Measurements from ENCODE around the gene TMEM208. TPM values are rescaled to one million over a fixed set of nuclear protein-coding genes. Genes with fewer than 3 reads are reported as not detected.

The TMEM208 gene
- total and polyA plus RNA-seq, 2 of the 13 experiments (the other 11 are each of a cell fraction or from before 2014, with no cell fraction given), result 58.8 to 72.9 TPM

DNA sequence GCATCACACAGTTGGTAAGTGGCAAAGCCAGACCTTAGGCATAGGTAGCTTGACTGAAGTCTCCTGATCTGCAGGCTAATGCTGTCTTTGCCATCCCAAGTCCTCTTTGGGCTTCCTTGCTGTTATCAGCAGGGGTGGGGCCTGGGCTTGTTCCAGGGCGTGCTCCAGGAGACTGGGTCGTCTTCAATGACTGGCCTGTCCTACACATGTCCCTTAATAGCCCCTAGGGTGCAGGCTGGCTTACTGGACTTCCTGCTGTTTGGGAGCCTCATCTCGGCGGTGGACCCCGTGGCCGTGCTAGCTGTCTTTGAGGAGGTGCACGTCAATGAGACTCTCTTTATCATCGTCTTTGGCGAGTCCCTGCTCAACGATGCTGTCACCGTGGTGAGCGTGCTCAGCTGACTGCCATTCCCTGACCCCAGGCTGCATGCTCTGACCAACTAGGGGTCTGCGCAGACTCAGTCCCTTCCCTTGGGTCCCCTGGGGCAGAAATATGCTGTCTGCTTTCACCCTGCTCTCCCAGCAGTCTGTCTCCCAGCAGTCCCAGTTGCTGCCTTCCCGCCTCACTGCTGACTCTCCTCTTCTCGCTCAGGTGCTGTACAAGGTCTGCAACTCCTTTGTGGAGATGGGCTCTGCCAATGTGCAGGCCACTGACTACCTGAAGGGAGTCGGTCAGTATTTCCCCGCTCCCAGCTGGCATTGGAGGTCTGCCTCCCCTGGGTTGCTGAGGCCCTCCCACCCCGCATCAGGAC is 28.0 kb downstream of the TMEM208 start:
- DNase-seq (ENCODE audit: low spot score) (no peak), FAIRE-seq (no peak), ATAC-seq (no peak)
- ChIA-PET POLR2A (no interaction called here), CTCF (ENCODE audit: low intra/inter-chr PET ratio, low total read pairs) (no interaction called here)
- 69% methylated on average over 17 of the region's 18 CpGs for WGBS (ENCODE audit: low lambda C conversion rate)
- BruUV-seq (replicated peaks), result no TSS peak
- H3K4me2 ChIP-seq (ENCODE audit: low read depth, low read length), result no peak overlapping the region
- TF ChIP-seq HNRNPH1 (optimal IDR thresholded peaks at IDR 0.05; ENCODE audit: low read depth, low read length), result no peak
- TF ChIP-seq RORA (CRISPR knock-in tag; IDR thresholded peaks at IDR 0.05), result no peak
- TF ChIP-seq, protein P1, sequence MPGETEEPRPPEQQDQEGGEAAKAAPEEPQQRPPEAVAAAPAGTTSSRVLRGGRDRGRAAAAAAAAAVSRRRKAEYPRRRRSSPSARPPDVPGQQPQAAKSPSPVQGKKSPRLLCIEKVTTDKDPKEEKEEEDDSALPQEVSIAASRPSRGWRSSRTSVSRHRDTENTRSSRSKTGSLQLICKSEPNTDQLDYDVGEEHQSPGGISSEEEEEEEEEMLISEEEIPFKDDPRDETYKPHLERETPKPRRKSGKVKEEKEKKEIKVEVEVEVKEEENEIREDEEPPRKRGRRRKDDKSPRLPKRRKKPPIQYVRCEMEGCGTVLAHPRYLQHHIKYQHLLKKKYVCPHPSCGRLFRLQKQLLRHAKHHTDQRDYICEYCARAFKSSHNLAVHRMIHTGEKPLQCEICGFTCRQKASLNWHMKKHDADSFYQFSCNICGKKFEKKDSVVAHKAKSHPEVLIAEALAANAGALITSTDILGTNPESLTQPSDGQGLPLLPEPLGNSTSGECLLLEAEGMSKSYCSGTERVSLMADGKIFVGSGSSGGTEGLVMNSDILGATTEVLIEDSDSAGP (CRISPR knock-in tag; IDR thresholded peaks at IDR 0.05; ENCODE audit: borderline replicate concordance), result 0 out of 2 replicates have a peak, but pooled peaks have one; percentile 26
- no peak overlapping the region for H3K27ac ChIP-seq (ENCODE audit: extremely low read length, insufficient read depth, low read length)
- no peaks in the 10 kb centered on the region for H3K36me3 ChIP-seq (replicated peaks in 1 of 2; ENCODE audit: control insufficient read depth in 1 of 2, insufficient read depth in 2 of 2, low read length in 2 of 2)
- no peaks in the 10 kb centered on the region for H3K9me3 ChIP-seq (ENCODE audit: low read length)
- H3K79me2 ChIP-seq (ENCODE audit: insufficient read depth, low read length), result no peaks in the 10 kb centered on the region
- peaks cover 20% of the 10 kb centered on the region for H3K4me1 ChIP-seq (ENCODE audit: insufficient read depth, low read length)
- in situ Hi-C loops (cut with HindIII; ENCODE audit: extremely low pct_ligation_motif_present, low pct_unique_long_range_greater_than_20kb), result no loop called here
- H3K4me3 ChIP-seq (replicated peaks in 1 of 3; ENCODE audit: insufficient read depth in 1 of 3, low read depth in 2 of 3, low read length in 3 of 3), result no peak overlapping the region
- no peak overlapping the region for H2AFZ ChIP-seq (ENCODE audit: low read length)
- no peak overlapping the region for H3K9ac ChIP-seq (ENCODE audit: insufficient read depth, low read depth, low read length)
- H3K27me3 ChIP-seq (ENCODE audit: control insufficient read depth in 1 of 2, insufficient read depth in 2 of 2, low read length in 2 of 2), result peaks cover 0 to 7% of the 10 kb centered on the region in 2 experiments; a peak in 2 of 5 replicates
- H4K20me1 ChIP-seq (ENCODE audit: insufficient read depth, low read length), result no peaks in the 10 kb centered on the region
- intact Hi-C loops (cut with micrococcal nuclease; ENCODE audit: unreplicated experiment), result no loop called here

DNA sequence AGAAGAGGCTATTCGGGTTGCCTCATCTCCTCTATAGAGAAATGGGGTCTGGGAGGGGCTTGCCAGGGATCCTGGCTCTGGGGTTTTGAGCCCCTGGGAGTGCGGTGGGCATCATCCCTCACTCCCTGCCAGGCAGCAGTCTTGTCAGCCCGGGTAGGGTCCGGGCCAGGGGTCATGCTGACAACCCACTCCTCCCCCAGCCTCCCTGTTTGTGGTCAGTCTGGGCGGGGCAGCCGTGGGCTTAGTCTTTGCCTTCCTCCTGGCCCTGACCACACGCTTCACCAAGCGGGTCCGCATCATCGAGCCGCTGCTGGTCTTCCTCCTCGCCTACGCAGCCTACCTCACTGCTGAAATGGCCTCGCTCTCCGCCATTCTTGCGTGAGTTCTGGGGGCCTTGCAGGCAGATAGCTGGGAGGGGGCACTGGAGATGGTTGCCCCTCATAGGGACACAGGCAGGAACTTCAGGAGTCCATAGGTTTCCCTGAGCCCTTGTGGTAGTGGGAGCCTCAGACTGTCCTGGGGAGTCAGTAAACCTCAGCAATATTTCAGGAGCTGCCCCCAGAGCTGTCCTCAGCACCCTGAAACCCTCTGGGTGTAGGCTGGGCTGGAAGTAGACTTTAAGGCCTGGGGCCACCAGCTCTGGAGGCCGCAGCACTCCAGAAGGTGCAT is 28.8 kb downstream of the TMEM208 start:
- no peaks in the 10 kb centered on the region for H4K20me1 ChIP-seq (ENCODE audit: insufficient read depth, low read length)
- ChIA-PET POLR2A (no interaction called here), CTCF (ENCODE audit: low intra/inter-chr PET ratio, low total read pairs) (no interaction called here)
- BruUV-seq (replicated peaks), result no TSS peak
- H3K4me2 ChIP-seq (ENCODE audit: low read depth, low read length), result no peak overlapping the region
- peaks cover 13% of the 10 kb centered on the region for H3K4me1 ChIP-seq (ENCODE audit: insufficient read depth, low read length)
- H3K9me3 ChIP-seq (ENCODE audit: low read length), result no peaks in the 10 kb centered on the region
- H3K27me3 ChIP-seq (ENCODE audit: control insufficient read depth in 1 of 2, insufficient read depth in 2 of 2, low read length in 2 of 2), result peaks cover 0 to 1% of the 10 kb centered on the region in 2 experiments; a peak in 1 of 5 replicates
- intact Hi-C loops (cut with micrococcal nuclease; ENCODE audit: unreplicated experiment) (no loop called here), in situ Hi-C loops (cut with HindIII; ENCODE audit: extremely low pct_ligation_motif_present, low pct_unique_long_range_greater_than_20kb) (no loop called here)
- no peak for DNase-seq (ENCODE audit: low spot score)
- H3K4me3 ChIP-seq (replicated peaks in 1 of 3; ENCODE audit: insufficient read depth in 1 of 3, low read depth in 2 of 3, low read length in 3 of 3), result no peak overlapping the region
- H3K79me2 ChIP-seq (ENCODE audit: insufficient read depth, low read length), result no peaks in the 10 kb centered on the region
- no peak for ATAC-seq
- FAIRE-seq, result no peak
- no peak overlapping the region for H3K27ac ChIP-seq (ENCODE audit: extremely low read length, insufficient read depth, low read length)
- no peak overlapping the region for H3K9ac ChIP-seq (ENCODE audit: insufficient read depth, low read depth, low read length)
- no peaks in the 10 kb centered on the region for H3K36me3 ChIP-seq (replicated peaks in 1 of 2; ENCODE audit: control insufficient read depth in 1 of 2, insufficient read depth in 2 of 2, low read length in 2 of 2)
- H2AFZ ChIP-seq (ENCODE audit: low read length), result no peak overlapping the region
- 79% methylated on average over 12 of the region's 17 CpGs for WGBS (ENCODE audit: low lambda C conversion rate)
- TF ChIP-seq ELF3 (CRISPR knock-in tag; IDR thresholded peaks at IDR 0.05), result no peak
- no peak for TF ChIP-seq RBM22 (optimal IDR thresholded peaks at IDR 0.05; ENCODE audit: low read length)
- TF ChIP-seq STAT5B (CRISPR knock-in tag; IDR thresholded peaks at IDR 0.05), result no peak
- TF ChIP-seq, protein P2, sequence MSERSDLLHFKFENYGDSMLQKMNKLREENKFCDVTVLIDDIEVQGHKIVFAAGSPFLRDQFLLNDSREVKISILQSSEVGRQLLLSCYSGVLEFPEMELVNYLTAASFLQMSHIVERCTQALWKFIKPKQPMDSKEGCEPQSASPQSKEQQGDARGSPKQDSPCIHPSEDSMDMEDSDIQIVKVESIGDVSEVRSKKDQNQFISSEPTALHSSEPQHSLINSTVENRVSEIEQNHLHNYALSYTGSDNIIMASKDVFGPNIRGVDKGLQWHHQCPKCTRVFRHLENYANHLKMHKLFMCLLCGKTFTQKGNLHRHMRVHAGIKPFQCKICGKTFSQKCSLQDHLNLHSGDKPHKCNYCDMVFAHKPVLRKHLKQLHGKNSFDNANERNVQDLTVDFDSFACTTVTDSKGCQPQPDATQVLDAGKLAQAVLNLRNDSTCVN (CRISPR knock-in tag; IDR thresholded peaks at IDR 0.05; ENCODE audit: borderline replicate concordance), result no peak
- TF ChIP-seq ZNF879 (CRISPR knock-in tag; IDR thresholded peaks at IDR 0.05), result no peak
- no peak for TF ChIP-seq TOPORS (CRISPR knock-in tag; IDR thresholded peaks at IDR 0.05)
- TF ChIP-seq, protein P3, sequence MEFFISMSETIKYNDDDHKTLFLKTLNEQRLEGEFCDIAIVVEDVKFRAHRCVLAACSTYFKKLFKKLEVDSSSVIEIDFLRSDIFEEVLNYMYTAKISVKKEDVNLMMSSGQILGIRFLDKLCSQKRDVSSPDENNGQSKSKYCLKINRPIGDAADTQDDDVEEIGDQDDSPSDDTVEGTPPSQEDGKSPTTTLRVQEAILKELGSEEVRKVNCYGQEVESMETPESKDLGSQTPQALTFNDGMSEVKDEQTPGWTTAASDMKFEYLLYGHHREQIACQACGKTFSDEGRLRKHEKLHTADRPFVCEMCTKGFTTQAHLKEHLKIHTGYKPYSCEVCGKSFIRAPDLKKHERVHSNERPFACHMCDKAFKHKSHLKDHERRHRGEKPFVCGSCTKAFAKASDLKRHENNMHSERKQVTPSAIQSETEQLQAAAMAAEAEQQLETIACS (CRISPR knock-in tag; IDR thresholded peaks at IDR 0.05), result no peak
- no peak for TF ChIP-seq CEBPB (IDR thresholded peaks at IDR 0.05; ENCODE audit: borderline replicate concordance, low read depth, low read length)

Data from HepG2 (cell line).